ENCODE measurements around the gene CISD3. TPM values are rescaled to one million over a fixed set of nuclear protein-coding genes. Genes with fewer than 3 reads are reported as not detected.

The CISD3 gene
- total RNA-seq, 1 donor from 2014 or later, result 9.4 TPM

GRCh38 chr17:38740806-38741205 lies 10.7 kb downstream of the CISD3 start:
- TF ChIP-seq CTCF (conservative IDR thresholded peaks at IDR 0.05; ENCODE audit: low read depth, low read length), result no peak
- DNase-seq (ENCODE audit: low read depth), result no peak
- H3K4me3 ChIP-seq (ENCODE audit: low read depth, low read length), result no peak overlapping the region

GRCh38 chr17:38741461-38741860 lies 11.3 kb downstream of the CISD3 start:
- no peak for DNase-seq (ENCODE audit: low read depth)
- no peak for TF ChIP-seq CTCF (conservative IDR thresholded peaks at IDR 0.05; ENCODE audit: low read depth, low read length)
- no peak overlapping the region for H3K4me3 ChIP-seq (ENCODE audit: low read depth, low read length)

GRCh38 chr17:38741921-38742410 lies 11.8 kb downstream of the CISD3 start:
- H3K4me3 ChIP-seq (ENCODE audit: low read depth, low read length), result no peak overlapping the region
- no peak for DNase-seq (ENCODE audit: low read depth)
- no peak for TF ChIP-seq CTCF (conservative IDR thresholded peaks at IDR 0.05; ENCODE audit: low read depth, low read length)

GRCh38 chr17:38742411-38743308 lies 12.5 kb downstream of the CISD3 start:
- H3K4me3 ChIP-seq (ENCODE audit: low read depth, low read length), result no peak overlapping the region
- no peak for DNase-seq (ENCODE audit: low read depth)
- no peak for TF ChIP-seq CTCF (conservative IDR thresholded peaks at IDR 0.05; ENCODE audit: low read depth, low read length)

- H3K4me3 ChIP-seq (ENCODE audit: low read depth, low read length), result no peak overlapping the region
- DNase-seq (ENCODE audit: low read depth), result no peak
- no peak for TF ChIP-seq CTCF (conservative IDR thresholded peaks at IDR 0.05; ENCODE audit: low read depth, low read length)
Observed at GRCh38 chr17:38743556-38744171, 13.5 kb downstream of the CISD3 start.

GRCh38 chr17:38745545-38745944 lies 15.4 kb downstream of the CISD3 start:
- no peak for DNase-seq (ENCODE audit: low read depth)
- no peak overlapping the region for H3K4me3 ChIP-seq (ENCODE audit: low read depth, low read length)
- no peak for TF ChIP-seq CTCF (conservative IDR thresholded peaks at IDR 0.05; ENCODE audit: low read depth, low read length)
